K562 (cell line): ENCODE results near the gene MPND. TPM values are rescaled to one million over a fixed set of nuclear protein-coding genes. Genes with fewer than 3 reads are reported as not detected.

Source experiments
- ARHGAP35 ChIP-seq: fragments of 450-650 bp; IDR thresholded peaks from 2 replicates; pipeline ENCODE4 v1.6.1; 2018; ENCODE audit not compliant: partially characterized antibody
- BCOR ChIP-seq: fragments of 450-650 bp; IDR thresholded peaks from 2 replicates; pipeline ENCODE4 v1.6.1; 2016
- EHMT2 ChIP-seq: fragments of 450-650 bp; IDR thresholded peaks from 2 replicates; pipeline ENCODE4 v1.6.1; 2018; ENCODE audit warnings: antibody characterized with exemption
- ESRRA ChIP-seq: fragments of 450-650 bp; IDR thresholded peaks from 2 replicates; pipeline ENCODE4 v1.6.1; 2014; ENCODE audit warnings: low read depth, mild to moderate bottlenecking, moderate library complexity, borderline replicate concordance
- FOSL1 ChIP-seq: fragments of 200-800 bp; sonication (Bioruptor generic); conservative IDR thresholded peaks from 2 replicates; pipeline ENCODE4 v1.6.1; 2016; ENCODE audit warnings: missing genetic modification characterization, missing compliant biosample characterization
- GATA2 ChIP-seq: sonication (generic); formaldehyde crosslinking; IDR thresholded peaks from 2 replicates; pipeline ENCODE4 v1.4.0; 2020; ENCODE audit warnings: mild to moderate bottlenecking, missing genetic modification reagents
- HIVEP1 ChIP-seq: fragments of 250-450 bp; sonication (Bioruptor Pico); IDR thresholded peaks from 2 replicates; pipeline ENCODE4 v1.4.0; 2020; ENCODE audit warnings: mild to moderate bottlenecking
- HMBOX1 ChIP-seq: sonication (generic); IDR thresholded peaks from 2 replicates; pipeline ENCODE4 v1.6.1; 2016
- HNRNPLL ChIP-seq: fragments of 200-400 bp; formaldehyde crosslinking; IDR thresholded peaks from 2 replicates; pipeline ENCODE4 v1.6.1; 2017; ENCODE audit warnings: low read length, low read depth, mild to moderate bottlenecking; ENCODE audit not compliant: poor library complexity, severe bottlenecking
- KLF10 ChIP-seq: fragments of 250-450 bp; sonication (Bioruptor Pico); IDR thresholded peaks from 2 replicates; pipeline ENCODE4 v1.6.1; 2021; ENCODE audit warnings: matching md5 sums
- MAFK ChIP-seq: IDR thresholded peaks from 2 replicates; pipeline ENCODE4 v1.6.1; 2011; ENCODE audit warnings: low read length, improper control_type of control experiment
- NBN ChIP-seq: fragments of 450-650 bp; IDR thresholded peaks from 2 replicates; pipeline ENCODE4 v1.6.1; 2016; ENCODE audit warnings: low read depth, mild to moderate bottlenecking
- POLR2G ChIP-seq: fragments of 200-400 bp; formaldehyde crosslinking; IDR thresholded peaks from 2 replicates; pipeline ENCODE4 v1.6.1; 2017; ENCODE audit warnings: low read depth, mild to moderate bottlenecking, antibody characterized with exemption, low read length, moderate library complexity
- RAD51 ChIP-seq: fragments of 450-650 bp; IDR thresholded peaks from 2 replicates; pipeline ENCODE4 v1.7.1; 2016; ENCODE audit warnings: low read depth, mild to moderate bottlenecking, borderline replicate concordance
- SMC3 ChIP-seq: conservative IDR thresholded peaks from 2 replicates; pipeline ENCODE4 v1.6.1; 2011; ENCODE audit warnings: low read depth, low read length, improper control_type of control experiment; ENCODE audit not compliant: insufficient read depth
- SRSF9 ChIP-seq: fragments of 200-400 bp; formaldehyde crosslinking; IDR thresholded peaks from 2 replicates; pipeline ENCODE4 v1.6.1; 2017; ENCODE audit warnings: low read depth, low read length, borderline replicate concordance
- YY1 ChIP-seq, 3 experiments: IDR thresholded peaks; 2 replicates each; pipeline ENCODE4 v1.6.1; 2011; ENCODE audit warnings: low read length in 2 of 3, mild to moderate bottlenecking in 2 of 3, moderate library complexity in 2 of 3, borderline replicate concordance in 1 of 3, control low read depth in 1 of 3, low read depth in 1 of 3; ENCODE audit not compliant: insufficient read depth in 3 of 3, insufficient replicate concordance in 2 of 3, control insufficient read depth in 1 of 3, insufficient read length in 1 of 3; ENCODE audit errors: extremely low read depth in 1 of 3
- ZEB2 ChIP-seq: fragments of 450-650 bp; IDR thresholded peaks from 2 replicates; pipeline ENCODE4 v1.6.1; 2016
- ZNF3 ChIP-seq: fragments of 250-450 bp; sonication (Bioruptor Pico); IDR thresholded peaks from 2 replicates; pipeline ENCODE4 v1.5.0; 2021; ENCODE audit warnings: mild to moderate bottlenecking, moderate library complexity
- ZNF41 ChIP-seq: fragments of 250-450 bp; sonication (Bioruptor Pico); conservative IDR thresholded peaks from 2 replicates; pipeline ENCODE4 v1.4.0; 2020; ENCODE audit warnings: mild to moderate bottlenecking
- ZNF507 ChIP-seq: conservative IDR thresholded peaks from 2 replicates; pipeline ENCODE4 v1.6.1; 2017; ENCODE audit warnings: missing genetic modification characterization, missing compliant biosample characterization
- ZNF551 ChIP-seq: fragments of 250-450 bp; sonication (Bioruptor Pico); IDR thresholded peaks from 2 replicates; pipeline ENCODE4 v1.5.0; 2021; ENCODE audit warnings: mild to moderate bottlenecking, moderate library complexity
- polyA plus RNA-seq, 8 experiments: library from polyadenylated mRNA; depleted of rRNA in 4 of 8; stranded (reverse) in 5 of 8; unstranded in 3 of 8; fragments of >200 nt; fragmentation: Nextera tagmentation in 2 of 8; fragmentation: Illumina TruSeq in 1 of 8; extraction: Ambion mirVana in 2 of 8; extraction: Trizol in 1 of 8; gene quantifications; 2 replicates each; pipeline versions ENCODE4 v1.2.1 to v1.2.3, GENCODE V29; 2011 to 2014; ENCODE audit warnings: inconsistent platforms in 1 of 8, missing spikeins in 1 of 8
- total RNA-seq, 7 experiments: library from RNA; depleted of rRNA in 6 of 7; stranded (reverse); fragments of >200 nt in 6 of 7; fragmentation: Illumina TruSeq in 2 of 7; extraction: Trizol in 2 of 7; gene quantifications; 2 replicates each; pipeline versions ENCODE4 v1.2.1 to v1.2.3, GENCODE V29; 2011 to 2021; ENCODE audit warnings: low replicate concordance in 1 of 7
- TF ChIP-seq, protein P1 (sequence below), 3 experiments: IDR thresholded peaks in 2 of 3; conservative IDR thresholded peaks in 1 of 3; 2 replicates each; pipeline ENCODE4 v1.5.1; 2011 to 2012; ENCODE audit warnings: low read length in 3 of 3, mild to moderate bottlenecking in 3 of 3, control low read depth in 2 of 3, improper control_type of control experiment in 1 of 3, inconsistent platforms in 1 of 3, low read depth in 1 of 3, mixed read lengths in 1 of 3, moderate library complexity in 1 of 3; ENCODE audit not compliant: insufficient read depth in 2 of 3

The MPND gene
- total and polyA plus RNA-seq, 9 of the 15 experiments (the other 6 are each of a cell fraction or from before 2014, with no cell fraction given) = 0.25 to 14.0 (median 3.9) TPM

GRCh38 chr19:4342615-4343369 lies 570 bp upstream of the MPND start (continued):
- TF ChIP-seq HMBOX1 (0 out of 2 replicates have a peak, but pooled peaks have one; percentile 18), HIVEP1 (CRISPR knock-in tag) (peak; percentile 93), EHMT2 (no peak), MAFK (peak; percentile 55), POLR2G (peak; percentile 85), ZNF551 (no peak), ZEB2 (0 out of 2 replicates have a peak, but pooled peaks have one; percentile 12), GATA2 (CRISPR knock-in tag) (no peak), KLF10 (CRISPR knock-in tag) (no peak), ZNF3 (no peak), ARHGAP35 (no peak), ZNF41 (CRISPR knock-in tag) (peak; percentile 74; the same call in 1 of the 2 replicates), BCOR (peak; percentile 98), NBN (0 out of 2 replicates have a peak, but pooled peaks have one; percentile 69), SRSF9 (no peak), YY1 (IDR thresholded peaks at IDR 0.05; ENCODE audit: borderline replicate concordance in 1 of 3, control insufficient read depth in 1 of 3, extremely low read depth in 1 of 3, insufficient read depth in 3 of 3, insufficient read length in 1 of 3, insufficient replicate concordance in 2 of 3, low read depth in 1 of 3, low read length in 2 of 3) (peak in 1 of 3 experiments; percentile 43), HNRNPLL (peak; percentile 43), SMC3 (0 out of 2 replicates have a peak, but pooled peaks have one; percentile 1), RAD51 (no peak; the same call in 1 of the 2 replicates), ESRRA (peak; percentile 49; the same call in 1 of the 2 replicates), ZNF507 (tag) (no peak), FOSL1 (peak; percentile 37; the same call in 1 of the 2 replicates)
- TF ChIP-seq, protein P1, sequence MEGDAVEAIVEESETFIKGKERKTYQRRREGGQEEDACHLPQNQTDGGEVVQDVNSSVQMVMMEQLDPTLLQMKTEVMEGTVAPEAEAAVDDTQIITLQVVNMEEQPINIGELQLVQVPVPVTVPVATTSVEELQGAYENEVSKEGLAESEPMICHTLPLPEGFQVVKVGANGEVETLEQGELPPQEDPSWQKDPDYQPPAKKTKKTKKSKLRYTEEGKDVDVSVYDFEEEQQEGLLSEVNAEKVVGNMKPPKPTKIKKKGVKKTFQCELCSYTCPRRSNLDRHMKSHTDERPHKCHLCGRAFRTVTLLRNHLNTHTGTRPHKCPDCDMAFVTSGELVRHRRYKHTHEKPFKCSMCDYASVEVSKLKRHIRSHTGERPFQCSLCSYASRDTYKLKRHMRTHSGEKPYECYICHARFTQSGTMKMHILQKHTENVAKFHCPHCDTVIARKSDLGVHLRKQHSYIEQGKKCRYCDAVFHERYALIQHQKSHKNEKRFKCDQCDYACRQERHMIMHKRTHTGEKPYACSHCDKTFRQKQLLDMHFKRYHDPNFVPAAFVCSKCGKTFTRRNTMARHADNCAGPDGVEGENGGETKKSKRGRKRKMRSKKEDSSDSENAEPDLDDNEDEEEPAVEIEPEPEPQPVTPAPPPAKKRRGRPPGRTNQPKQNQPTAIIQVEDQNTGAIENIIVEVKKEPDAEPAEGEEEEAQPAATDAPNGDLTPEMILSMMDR (IDR thresholded peaks at IDR 0.05 in 2 of 3, conservative IDR thresholded peaks at IDR 0.05 in 1 of 3; ENCODE audit: insufficient read depth in 2 of 3, low read depth in 1 of 3, low read length in 3 of 3) = peak; percentile 42 to 53 (median 51); a peak in 5 of 6 replicates
